Liver (tissue), 9 donors: ENCODE results near the gene CHRNA4. TPM values are rescaled to one million over a fixed set of nuclear protein-coding genes. Genes with fewer than 3 reads are reported as not detected.
A peak's percentile ranks its signal among the peaks of the same experiment; 100 is the strongest.

ENCODE experiments used
- DNase-seq: peaks from one replicate; pipeline ENCODE4 v3.0.0-alpha.2; 2017; ENCODE audit warnings: low spot score
- H3K27ac ChIP-seq, 2 donors: one replicate each; pipeline ENCODE4 v1.7.0; 2013; ENCODE audit warnings: inconsistent platforms in 2 of 2, low read length in 2 of 2, control low read depth in 1 of 2, low read depth in 1 of 2, mild to moderate bottlenecking in 1 of 2
- H3K27me3 ChIP-seq, 4 donors: one replicate each; pipeline versions ENCODE4 v1.6.1 to v1.7.0; 2013; ENCODE audit warnings: low read length in 3 of 4, inconsistent platforms in 1 of 4, mild to moderate bottlenecking in 1 of 4, moderate library complexity in 1 of 4; ENCODE audit not compliant: control insufficient read depth in 4 of 4, insufficient read depth in 4 of 4
- H3K36me3 ChIP-seq, 4 donors: one replicate each; pipeline versions ENCODE4 v1.6.1 to v1.7.0; 2013; ENCODE audit warnings: low read length in 3 of 4, mild to moderate bottlenecking in 3 of 4, low read depth in 1 of 4, moderate library complexity in 1 of 4; ENCODE audit not compliant: control insufficient read depth in 4 of 4, insufficient read depth in 3 of 4
- H3K4me1 ChIP-seq, 4 donors: one replicate each; pipeline versions ENCODE4 v1.6.1 to v1.7.0; 2013; ENCODE audit warnings: low read length in 3 of 4, mild to moderate bottlenecking in 3 of 4, moderate library complexity in 1 of 4; ENCODE audit not compliant: control insufficient read depth in 4 of 4, insufficient read depth in 4 of 4
- H3K4me3 ChIP-seq, 3 donors: one replicate each; pipeline versions ENCODE4 v1.6.1 to v1.7.0; 2013; ENCODE audit warnings: low read length in 3 of 3, control low read depth in 1 of 3, low read depth in 1 of 3, mild to moderate bottlenecking in 1 of 3
- H3K9ac ChIP-seq, 2 donors: one replicate each; pipeline ENCODE4 v1.7.0; 2013; ENCODE audit warnings: low read length in 2 of 2, mild to moderate bottlenecking in 2 of 2, moderate library complexity in 2 of 2, control low read depth in 1 of 2, low read depth in 1 of 2
- H3K9me3 ChIP-seq, 4 donors: one replicate each; pipeline versions ENCODE4 v1.6.1 to v1.7.0; 2013; ENCODE audit warnings: low read length in 3 of 4; ENCODE audit not compliant: control insufficient read depth in 4 of 4
- ATF3 ChIP-seq: IDR thresholded peaks from 2 replicates; pipeline ENCODE4 v1.6.1; 2016; ENCODE audit warnings: antibody characterized with exemption
- FOXA1 ChIP-seq: IDR thresholded peaks from 2 replicates; pipeline ENCODE4 v1.6.1; 2016; ENCODE audit warnings: antibody characterized with exemption
- GABPA ChIP-seq, 2 donors: IDR thresholded peaks in 1 of 2; conservative IDR thresholded peaks in 1 of 2; 2 replicates each; pipeline ENCODE4 v1.6.1; 2016; ENCODE audit warnings: antibody characterized with exemption in 2 of 2, mild to moderate bottlenecking in 1 of 2, moderate library complexity in 1 of 2
- HNF4A ChIP-seq, 2 donors: conservative IDR thresholded peaks; 2 replicates each; pipeline ENCODE4 v1.6.1; 2016; ENCODE audit warnings: antibody characterized with exemption in 2 of 2, mild to moderate bottlenecking in 2 of 2
- JUND ChIP-seq, 2 donors: IDR thresholded peaks; 2 replicates each; pipeline ENCODE4 v1.6.1; 2016; ENCODE audit warnings: antibody characterized with exemption in 2 of 2
- MAX ChIP-seq: IDR thresholded peaks from 2 replicates; pipeline ENCODE4 v1.6.1; 2016; ENCODE audit warnings: antibody characterized with exemption
- RAD21 ChIP-seq, 2 donors: IDR thresholded peaks; 2 replicates each; pipeline ENCODE4 v1.6.1; 2016; ENCODE audit warnings: antibody characterized with exemption in 2 of 2, mild to moderate bottlenecking in 2 of 2
- REST ChIP-seq: IDR thresholded peaks from 2 replicates; pipeline ENCODE4 v1.6.1; 2016; ENCODE audit warnings: antibody characterized with exemption, mild to moderate bottlenecking
- RXRA ChIP-seq, 2 donors: IDR thresholded peaks; 2 replicates each; pipeline ENCODE4 v1.6.1; 2017 to 2018; ENCODE audit warnings: antibody characterized with exemption in 2 of 2, mild to moderate bottlenecking in 1 of 2
- TAF1 ChIP-seq: conservative IDR thresholded peaks from 2 replicates; pipeline ENCODE4 v1.6.1; 2016; ENCODE audit warnings: antibody characterized with exemption, mild to moderate bottlenecking
- YY1 ChIP-seq: IDR thresholded peaks from 2 replicates; pipeline ENCODE4 v1.6.1; 2016; ENCODE audit warnings: antibody characterized with exemption, mild to moderate bottlenecking
- WGBS: extraction: QIAGEN DNeasy Blood & Tissue Kit; methylation state at CpG from one replicate; pipeline ENCODE4 v1.1.7; 2013; 5-methylcytosine and 5-hydroxymethylcytosine counted together
- polyA plus RNA-seq, 2 donors: library from polyadenylated mRNA; stranded (reverse) in 1 of 2; unstranded in 1 of 2; fragments of 200-250 nt in 1 of 2; fragments of >200 nt in 1 of 2; fragmentation: Nextera tagmentation in 1 of 2; extraction: Ambion mirVana in 1 of 2; gene quantifications; one replicate each; pipeline versions ENCODE4 v1.2.1 to v1.2.3, GENCODE V29; 2013 to 2015
- total RNA-seq, 2 donors: library from RNA; depleted of rRNA; stranded (reverse); fragments of >200 nt; gene quantifications; one replicate each; pipeline ENCODE4 v1.2.3, GENCODE V29; 2014
- donor health status: healthy.
- donor health status: healthy.
- donor health status: healthy.
- donor health status: healthy.
- donor health status: healthy.

The CHRNA4 gene
- total and polyA plus RNA-seq, 4 donors, result 3.2 to 23.3 (median 6.4) TPM; not detected in 1

GRCh38 chr20:63365601-63366389, 4.6 kb upstream of the CHRNA4 start:
- H3K27me3 ChIP-seq, result no peaks in the 10 kb centered on the region
- WGBS, result 87% methylated on average over 22 of the region's 22 CpGs
- H3K9ac ChIP-seq, result no peak overlapping the region
- TF ChIP-seq TAF1 (no peak), YY1 (no peak), FOXA1 (no peak), ATF3 (no peak), JUND (IDR thresholded peaks at IDR 0.05) (no peak), GABPA (IDR thresholded peaks at IDR 0.05 in 1 of 2, conservative IDR thresholded peaks at IDR 0.05 in 1 of 2) (no peak), RAD21 (IDR thresholded peaks at IDR 0.05) (no peak), REST (no peak), HNF4A (conservative IDR thresholded peaks at IDR 0.05) (no peak), RXRA (IDR thresholded peaks at IDR 0.05) (no peak), MAX (no peak)
- no peaks in the 10 kb centered on the region for H3K36me3 ChIP-seq
- no peak for DNase-seq
- H3K4me1 ChIP-seq, result peaks cover 10 to 66% (median 45%) of the 10 kb centered on the region in 4 donors
- H3K9me3 ChIP-seq, result no peaks in the 10 kb centered on the region
- no peak overlapping the region for H3K4me3 ChIP-seq
- peak overlapping the region; percentile 89 to 94 for H3K27ac ChIP-seq

GRCh38 chr20:63364801-63365585, 3.8 kb upstream of the CHRNA4 start:
- Histone ChIP-seq H3K4me1 (peaks cover 10 to 74% (median 47%) of the 10 kb centered on the region in 4 donors), H3K9me3 (no peaks in the 10 kb centered on the region), H3K27ac (peak overlapping the region; percentile 89 to 94), H3K36me3 (no peaks in the 10 kb centered on the region), H3K27me3 (no peaks in the 10 kb centered on the region), H3K9ac (peak overlapping the region; percentile 74 to 75), H3K4me3 (peak overlapping the region; percentile 44 to 58 (median 46))
- WGBS, result 70% methylated on average over 20 of the region's 20 CpGs
- no peak for DNase-seq
- no peak for TF ChIP-seq JUND (IDR thresholded peaks at IDR 0.05)
- peak; percentile 30 to 31 for TF ChIP-seq RXRA (IDR thresholded peaks at IDR 0.05)
- TF ChIP-seq REST, result peak; percentile 64
- TF ChIP-seq HNF4A (conservative IDR thresholded peaks at IDR 0.05), result peak; percentile 17 to 27
